Bronchial epithelial cell (primary cell): ENCODE results near the gene AATK. TPM values are rescaled to one million over a fixed set of nuclear protein-coding genes. Genes with fewer than 3 reads are reported as not detected.

Source experiments
- DNase-seq: peaks from one replicate; pipeline ENCODE4 v3.0.0-alpha.2; 2010; ENCODE audit warnings: low read depth
- FAIRE-seq: peaks from 2 replicates; lab custom pipeline; 2011; peaks lifted over from hg19 to GRCh38; lab: Jason Lieb, UNC
- H3K27me3 ChIP-seq: 2 replicates; pipeline ENCODE4 v1.5.1; 2011; ENCODE audit warnings: low read length; ENCODE audit not compliant: control insufficient read depth, insufficient read depth
- H3K36me3 ChIP-seq: 2 replicates; pipeline ENCODE4 v1.5.1; 2011; ENCODE audit warnings: low read length; ENCODE audit not compliant: control insufficient read depth, insufficient read depth
- H3K4me3 ChIP-seq: 2 replicates; pipeline ENCODE4 v1.5.1; 2011; ENCODE audit warnings: mild to moderate bottlenecking, low read depth, low read length, control low read depth
- CTCF ChIP-seq: IDR thresholded peaks from 2 replicates; pipeline ENCODE4 v1.5.1; 2011; ENCODE audit warnings: mild to moderate bottlenecking, moderate library complexity, low read length, control low read depth, inconsistent platforms; ENCODE audit not compliant: insufficient read depth, severe bottlenecking
- total RNA-seq: library from RNA; depleted of rRNA; stranded (reverse); fragments of >200 nt; gene quantifications from 2 replicates; pipeline ENCODE4 v1.2.1, GENCODE V29; 2014

AATK gene
- total RNA-seq, 1 donor from 2014 or later = 0.79 TPM

GRCh38 chr17:81208651-81209050, 42.6 kb upstream of the AATK start:
- no peak overlapping the region for H3K4me3 ChIP-seq
- peaks cover 1% of the 10 kb centered on the region for H3K36me3 ChIP-seq
- no peaks in the 10 kb centered on the region for H3K27me3 ChIP-seq
- DNase-seq = no peak
- no peak for TF ChIP-seq CTCF
- no peak for FAIRE-seq

GRCh38 chr17:81207610-81208581, 41.9 kb upstream of the AATK start:
- Histone ChIP-seq H3K27me3 (no peaks in the 10 kb centered on the region), H3K36me3 (peaks cover 1% of the 10 kb centered on the region), H3K4me3 (no peak overlapping the region)
- TF ChIP-seq CTCF = no peak
- DNase-seq = no peak
- FAIRE-seq = peak; percentile 66

GRCh38 chr17:81206657-81207056, 40.6 kb upstream of the AATK start:
- peak; percentile 18 for FAIRE-seq
- peaks cover 1% of the 10 kb centered on the region for H3K36me3 ChIP-seq
- DNase-seq = no peak
- H3K27me3 ChIP-seq = no peaks in the 10 kb centered on the region
- TF ChIP-seq CTCF = no peak
- no peak overlapping the region for H3K4me3 ChIP-seq

GRCh38 chr17:81206166-81206565, 40.1 kb upstream of the AATK start:
- FAIRE-seq (no peak), DNase-seq (no peak)
- TF ChIP-seq CTCF = no peak
- Histone ChIP-seq H3K36me3 (peaks cover 1% of the 10 kb centered on the region), H3K27me3 (no peaks in the 10 kb centered on the region), H3K4me3 (no peak overlapping the region)

GRCh38 chr17:81204578-81204977, 38.6 kb upstream of the AATK start:
- no peaks in the 10 kb centered on the region for H3K27me3 ChIP-seq
- no peak overlapping the region for H3K4me3 ChIP-seq
- TF ChIP-seq CTCF = no peak
- DNase-seq = no peak
- peak; percentile 91 for FAIRE-seq
- H3K36me3 ChIP-seq = peaks cover 1% of the 10 kb centered on the region
